Immature natural killer cell (primary cell): ENCODE data around the gene GNAL. TPM values are rescaled to one million over a fixed set of nuclear protein-coding genes. Genes with fewer than 3 reads are reported as not detected.
"Not testable (repeated sequence)": the region's sequence is repeated elsewhere in the genome, so short reads cannot be mapped to it uniquely, and the experiment has no call there.

Source experiments
- DNase-seq, 3 donors: peaks; one replicate each; pipeline ENCODE4 v3.0.0; 2022; ENCODE audit warnings: mixed read lengths in 1 of 3
- H3K27ac Mint-ChIP-seq, 6 donors: one replicate each; pipeline ENCODE4 v1.8.0; 2020; ENCODE audit warnings: mixed read lengths in 6 of 6, mild to moderate bottlenecking in 5 of 6, inconsistent platforms in 4 of 6, moderate library complexity in 3 of 6
- H3K27me3 Mint-ChIP-seq, 3 donors: one replicate each; pipeline ENCODE4 v1.8.0; 2020 to 2021; ENCODE audit warnings: low read depth in 3 of 3, mild to moderate bottlenecking in 3 of 3, mixed read lengths in 3 of 3, moderate library complexity in 3 of 3, inconsistent platforms in 1 of 3
- H3K36me3 Mint-ChIP-seq, 3 donors: one replicate each; pipeline ENCODE4 v1.8.0; 2020; ENCODE audit warnings: mixed read lengths in 3 of 3, inconsistent platforms in 2 of 3, mild to moderate bottlenecking in 2 of 3
- H3K4me1 Mint-ChIP-seq, 2 donors: one replicate each; pipeline ENCODE4 v1.8.0; 2020; ENCODE audit warnings: inconsistent platforms in 2 of 2, mild to moderate bottlenecking in 2 of 2, mixed read lengths in 2 of 2, moderate library complexity in 1 of 2
- H3K4me3 Mint-ChIP-seq, 5 donors: one replicate each; pipeline ENCODE4 v1.8.0; 2020; ENCODE audit warnings: mild to moderate bottlenecking in 5 of 5, mixed read lengths in 5 of 5, inconsistent platforms in 3 of 5, moderate library complexity in 3 of 5
- H3K9me3 Mint-ChIP-seq, 6 donors: one replicate each; pipeline ENCODE4 v1.8.0; 2020; ENCODE audit warnings: mild to moderate bottlenecking in 6 of 6, mixed read lengths in 6 of 6, inconsistent platforms in 4 of 6, moderate library complexity in 3 of 6
- polyA plus RNA-seq, 3 donors: library from polyadenylated mRNA; unstranded; fragments of 300-500 nt; fragmentation: Illumina TruSeq; gene quantifications; one replicate each; pipeline ENCODE4 v1.2.3, GENCODE V29; 2021

GNAL gene
- polyA plus RNA-seq, 3 donors from 2014 or later = 4.1 to 4.9 (median 4.2) TPM

DNA sequence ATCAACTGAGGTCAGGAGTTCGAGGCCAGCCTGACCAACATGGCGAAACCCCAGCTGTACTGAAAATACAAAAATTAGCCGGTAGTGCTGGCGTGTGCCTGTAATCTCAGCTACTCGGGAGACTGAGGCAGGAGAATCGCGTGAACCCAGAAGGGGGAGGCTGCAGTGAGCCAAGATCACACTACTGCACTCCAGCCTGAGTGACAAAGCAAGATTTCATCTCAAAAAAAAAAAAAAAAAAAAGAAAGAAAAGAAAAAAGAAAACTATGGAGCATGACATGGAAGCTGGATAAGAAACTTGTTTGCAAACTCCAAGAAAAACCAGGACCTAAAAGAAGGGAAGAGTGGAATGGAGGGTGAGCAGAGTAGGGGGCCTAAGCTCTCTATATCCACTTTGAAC, 160.2 kb downstream of the GNAL start:
- Mint-ChIP-seq H3K36me3 (no peaks in the 10 kb centered on the region), H3K27ac (peak overlapping the region; percentile 99 to 100 (median 100)), H3K4me1 (peaks cover 42 to 47% of the 10 kb centered on the region in 2 donors), H3K27me3 (peaks cover 22 to 32% (median 26%) of the 10 kb centered on the region in 3 donors), H3K4me3 (peak overlapping the region in 4 of 5 donors; percentile 58 to 100 (median 100)), H3K9me3 (no peaks in the 10 kb centered on the region)
- no peak for DNase-seq

DNA sequence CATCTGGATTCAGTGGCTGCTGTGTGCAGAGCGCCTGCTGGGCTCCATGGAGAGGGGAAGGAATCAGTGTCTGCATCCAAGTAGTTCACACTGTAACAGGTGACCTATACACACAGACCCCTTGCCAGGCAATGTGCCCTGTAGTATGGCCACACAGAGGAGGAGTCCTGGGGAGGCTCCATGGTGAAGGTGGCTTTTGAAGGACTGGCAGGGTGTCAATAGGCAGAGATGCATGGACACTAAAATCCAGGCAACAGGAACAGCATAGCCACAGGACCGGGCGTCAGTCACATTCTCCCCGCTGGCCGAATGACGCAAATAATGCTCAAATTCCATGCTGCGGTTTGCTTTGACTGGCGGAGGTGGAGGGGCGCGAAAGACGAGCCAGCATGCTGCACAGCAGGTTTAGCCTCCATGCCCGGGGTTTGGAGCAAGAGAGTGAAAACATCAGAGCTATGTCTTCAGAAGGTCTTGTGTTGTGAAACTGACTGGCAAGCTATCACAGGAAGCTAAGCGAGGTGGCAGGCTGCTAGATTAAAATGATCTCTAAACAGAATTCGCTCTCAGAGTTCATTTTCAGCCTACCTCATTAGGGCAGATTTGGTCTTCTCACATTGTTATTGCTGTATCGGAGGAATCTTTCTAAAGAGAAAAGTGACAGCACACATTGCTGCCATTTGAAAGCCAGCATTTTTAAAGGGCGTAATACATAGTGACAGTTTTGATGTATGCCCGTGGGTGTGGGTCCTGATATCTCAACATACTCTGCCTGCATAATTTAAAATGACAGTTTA, 161.0 kb downstream of the GNAL start:
- no peaks in the 10 kb centered on the region for H3K36me3 Mint-ChIP-seq
- H3K27ac Mint-ChIP-seq = peak overlapping the region; percentile 99 to 100 (median 100)

DNA sequence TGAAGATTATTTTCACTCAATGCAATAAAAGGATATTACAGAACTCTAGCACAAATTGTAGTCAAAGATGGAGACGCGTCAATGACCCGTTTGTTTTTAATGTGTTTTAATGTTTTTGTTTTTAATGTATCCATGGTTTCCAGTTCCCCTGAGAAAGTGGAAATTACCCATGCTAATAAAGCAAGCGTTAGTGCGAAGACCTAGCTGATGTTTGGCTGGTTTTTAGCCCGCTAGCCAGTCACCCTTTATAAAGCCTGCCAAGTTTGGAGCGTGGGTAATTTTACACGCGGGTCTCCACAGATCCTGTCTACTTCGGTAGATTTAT, 161.7 kb downstream of the GNAL start:
- Mint-ChIP-seq H3K27ac (peak overlapping the region; percentile 99 to 100 (median 100)), H3K4me1 (peaks cover 46 to 57% of the 10 kb centered on the region in 2 donors)
- no peak for DNase-seq

More for the DNA sequence above, 161.0 kb downstream of the GNAL start:
- H3K4me3 Mint-ChIP-seq = peak overlapping the region; percentile 99 to 100 (median 100)
- H3K9me3 Mint-ChIP-seq = no peaks in the 10 kb centered on the region
- peaks cover 22 to 29% (median 26%) of the 10 kb centered on the region in 3 donors for H3K27me3 Mint-ChIP-seq
- peak; percentile 80 to 82 (median 82) for DNase-seq
- H3K4me1 Mint-ChIP-seq = peaks cover 42 to 51% of the 10 kb centered on the region in 2 donors

DNA sequence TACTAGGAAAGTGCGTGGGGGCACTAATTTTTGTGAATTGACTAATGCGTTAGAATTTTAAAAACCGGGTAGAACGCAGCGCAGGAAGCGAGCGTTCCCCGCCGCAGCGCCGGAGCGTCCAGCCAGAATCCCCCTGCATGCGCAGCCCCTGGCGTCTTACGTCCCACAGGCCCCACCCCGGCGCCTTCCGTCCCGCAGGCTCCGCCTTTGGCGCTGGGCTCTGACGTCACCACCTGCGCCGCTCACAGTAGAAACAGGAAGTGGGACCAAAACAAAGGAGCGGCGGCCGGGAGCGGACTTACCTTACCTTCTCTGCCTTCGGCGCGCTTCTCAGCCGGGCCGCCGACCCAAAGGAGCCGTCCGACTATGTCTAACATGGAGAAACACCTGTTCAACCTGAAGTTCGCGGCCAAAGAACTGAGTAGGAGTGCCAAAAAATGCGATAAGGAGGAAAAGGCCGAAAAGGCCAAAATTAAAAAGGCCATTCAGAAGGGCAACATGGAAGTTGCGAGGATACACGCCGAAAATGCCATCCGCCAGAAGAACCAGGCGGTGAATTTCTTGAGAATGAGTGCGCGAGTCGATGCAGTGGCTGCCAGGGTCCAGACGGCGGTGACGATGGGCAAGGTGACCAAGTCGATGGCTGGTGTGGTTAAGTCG, 162.2 kb downstream of the GNAL start, which contains the start of gene CHMP1B:
Gene CHMP1B, plus strand, starts transcription at position 268 of the 660 bp plus-strand sequence. Its CDS starts 99 bp downstream, at position 367.
- H3K36me3 Mint-ChIP-seq = peaks cover 0 to 4% (median 4%) of the 10 kb centered on the region in 3 donors
- no peaks in the 10 kb centered on the region for H3K9me3 Mint-ChIP-seq
- peak; percentile 96 for DNase-seq
- peak within 1 kb of the TSS; percentile 99 to 100 (median 100) for H3K27ac Mint-ChIP-seq
- H3K4me3 Mint-ChIP-seq = peak within 1 kb of the TSS; percentile 99 to 100 (median 100)
- H3K4me1 Mint-ChIP-seq = peaks cover 46 to 57% of the 10 kb centered on the region in 2 donors
- peaks cover 20 to 29% (median 26%) of the 10 kb centered on the region in 3 donors for H3K27me3 Mint-ChIP-seq

More for the DNA sequence above, 161.7 kb downstream of the GNAL start:
- H3K27me3 Mint-ChIP-seq = peaks cover 20 to 29% (median 26%) of the 10 kb centered on the region in 3 donors
- no peaks in the 10 kb centered on the region for H3K9me3 Mint-ChIP-seq
- peak overlapping the region; percentile 99 to 100 (median 100) for H3K4me3 Mint-ChIP-seq
- peaks cover 0 to 4% (median 4%) of the 10 kb centered on the region in 3 donors for H3K36me3 Mint-ChIP-seq

DNA sequence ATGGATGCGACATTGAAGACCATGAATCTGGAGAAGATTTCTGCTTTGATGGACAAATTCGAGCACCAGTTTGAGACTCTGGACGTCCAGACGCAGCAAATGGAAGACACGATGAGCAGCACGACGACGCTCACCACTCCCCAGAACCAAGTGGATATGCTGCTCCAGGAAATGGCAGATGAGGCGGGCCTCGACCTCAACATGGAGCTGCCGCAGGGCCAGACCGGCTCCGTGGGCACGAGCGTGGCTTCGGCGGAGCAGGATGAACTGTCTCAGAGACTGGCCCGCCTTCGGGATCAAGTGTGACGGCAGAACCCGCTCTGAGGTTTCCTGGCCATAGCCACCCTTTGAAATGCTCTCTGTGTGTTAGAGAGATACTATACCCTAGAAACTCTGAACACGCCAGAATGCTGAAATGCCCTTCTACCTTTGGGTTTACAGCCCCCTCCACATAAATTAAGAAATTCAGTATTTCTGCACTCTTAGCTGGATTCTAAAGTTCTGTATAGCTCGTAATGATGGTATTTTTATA, 162.8 kb downstream of the GNAL start:
- Mint-ChIP-seq H3K9me3 (no peaks in the 10 kb centered on the region), H3K27me3 (peaks cover 20 to 29% (median 26%) of the 10 kb centered on the region in 3 donors), H3K4me3 (peak overlapping the region; percentile 99 to 100 (median 100)), H3K27ac (peak overlapping the region; percentile 99 to 100 (median 100)), H3K4me1 (peaks cover 46 to 57% of the 10 kb centered on the region in 2 donors), H3K36me3 (peaks cover 0 to 4% (median 4%) of the 10 kb centered on the region in 3 donors)
- peak; percentile 63 to 67 (median 67) for DNase-seq

DNA sequence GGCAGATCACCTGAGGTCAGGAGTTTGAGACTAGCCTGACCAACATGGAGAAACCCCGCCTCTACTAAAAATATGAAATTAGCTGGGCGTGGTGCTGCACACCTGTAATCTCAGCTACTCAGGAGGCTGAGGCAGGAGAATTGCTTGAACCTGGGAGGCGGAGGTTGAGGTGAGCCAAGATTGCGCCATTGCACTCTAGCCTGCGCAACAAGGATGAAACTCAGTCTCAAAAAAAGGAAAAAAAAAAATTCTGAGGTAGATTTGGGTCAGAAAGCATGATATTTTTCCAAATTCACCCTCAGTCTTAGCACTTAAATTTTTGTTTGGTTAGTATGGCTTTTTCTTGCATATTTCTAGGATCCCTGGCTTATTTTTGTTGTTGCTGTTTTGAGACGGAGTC, 165.5 kb downstream of the GNAL start:
- not testable (repeated sequence) for H3K4me3 Mint-ChIP-seq, H3K36me3 Mint-ChIP-seq, H3K9me3 Mint-ChIP-seq, DNase-seq
- H3K27ac Mint-ChIP-seq = peak overlapping the region in 3 of 6 donors; percentile 27 to 75 (median 74)
- peaks cover 20 to 25% (median 24%) of the 10 kb centered on the region in 3 donors for H3K27me3 Mint-ChIP-seq
- H3K4me1 Mint-ChIP-seq = peaks cover 52 to 56% of the 10 kb centered on the region in 2 donors

DNA sequence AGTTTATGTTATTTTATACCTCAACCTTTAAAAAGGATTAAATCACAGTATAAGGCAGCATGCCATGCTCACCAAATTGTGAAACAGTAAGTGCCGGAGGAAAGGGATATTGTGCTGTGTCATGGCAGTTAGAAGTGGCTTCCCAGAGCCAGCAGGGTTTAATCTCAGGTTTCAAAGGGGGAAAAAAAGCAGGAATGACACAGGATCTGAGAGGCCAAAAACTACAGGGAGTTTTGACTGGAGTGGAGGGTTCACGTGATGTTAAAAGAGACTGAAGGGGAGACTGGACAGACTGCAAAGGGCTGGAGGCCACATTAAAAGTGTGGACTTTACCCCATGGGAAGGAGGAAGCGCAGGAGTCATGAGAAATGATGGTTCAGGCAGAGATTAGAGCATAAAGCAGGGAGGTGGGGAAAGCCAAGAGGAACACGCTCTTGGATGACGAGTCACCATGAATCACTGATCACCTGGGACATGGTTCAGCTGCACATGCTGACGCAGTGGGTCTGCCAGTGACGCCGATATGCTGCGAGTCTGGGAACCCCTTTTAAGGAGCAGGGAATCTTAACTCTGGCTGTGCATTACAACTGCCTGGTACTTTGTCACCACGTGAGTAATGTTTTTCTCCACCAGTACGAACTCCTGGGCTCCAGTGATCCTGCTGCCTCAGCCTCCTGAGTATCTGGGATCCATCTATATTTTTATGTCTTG, 168.3 kb downstream of the GNAL start:
- H3K4me3 Mint-ChIP-seq = no peak overlapping the region
- peaks cover 0 to 7% (median 4%) of the 10 kb centered on the region in 3 donors for H3K36me3 Mint-ChIP-seq
- peaks cover 0 to 2% (median 0%) of the 10 kb centered on the region in 6 donors for H3K9me3 Mint-ChIP-seq

DNA sequence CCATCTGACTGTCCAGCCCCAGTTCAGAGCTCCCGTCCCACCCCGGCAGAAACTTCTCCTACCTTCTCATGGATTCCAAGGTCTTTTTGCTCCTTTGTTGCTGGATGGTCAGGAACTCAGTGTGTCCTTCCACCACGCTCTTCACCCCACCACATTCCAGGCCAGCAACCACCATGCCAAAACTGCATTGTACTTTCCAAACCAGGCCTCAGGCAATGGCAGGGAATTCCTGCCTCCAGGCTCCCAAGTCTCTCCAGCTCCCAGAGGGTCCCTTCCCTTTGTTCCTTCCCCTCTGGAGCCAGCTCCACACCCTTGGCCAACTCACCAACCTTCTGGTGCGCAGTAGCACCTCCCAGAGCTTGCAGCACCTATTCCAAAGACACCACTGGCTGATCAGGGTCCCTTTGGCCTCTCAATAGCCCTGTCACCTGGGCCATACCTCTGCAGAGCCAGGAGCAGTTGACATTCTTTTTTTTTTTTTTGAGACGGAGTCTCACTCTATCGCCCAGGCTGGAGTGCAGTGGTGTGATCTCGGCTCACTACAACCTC, 170.3 kb downstream of the GNAL start:
- no peak for DNase-seq
- H3K4me3 Mint-ChIP-seq = no peak overlapping the region

More for the DNA sequence above, 168.3 kb downstream of the GNAL start:
- Mint-ChIP-seq H3K4me1 (peaks cover 25 to 29% of the 10 kb centered on the region in 2 donors), H3K27ac (peak overlapping the region in 3 of 6 donors; percentile 21 to 65 (median 45)), H3K27me3 (peaks cover 0 to 2% (median 0%) of the 10 kb centered on the region in 3 donors)
- no peak for DNase-seq

DNA sequence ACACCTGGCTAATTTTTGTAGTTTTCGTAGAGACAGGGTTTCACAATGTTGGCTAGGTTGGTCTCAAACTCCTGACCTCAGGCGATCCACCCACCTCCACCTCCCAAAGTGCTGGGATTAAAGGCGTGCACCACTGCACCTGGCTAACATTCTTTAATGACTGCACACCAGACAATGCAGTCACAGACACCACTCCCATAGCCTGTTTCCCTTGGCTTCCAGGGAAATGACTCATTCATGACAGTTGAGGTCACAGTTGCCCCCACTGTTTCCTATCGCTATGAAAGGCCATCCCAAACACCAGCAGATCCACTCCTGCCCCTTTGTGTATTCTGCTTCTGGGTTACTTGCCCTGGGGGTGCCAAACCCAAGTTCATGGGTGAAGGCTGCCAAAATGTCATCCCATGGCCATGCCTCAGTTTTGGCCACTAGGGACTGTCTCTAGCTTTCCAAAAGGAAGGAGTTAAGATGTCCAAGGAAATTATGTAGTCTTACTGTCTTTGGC, 170.9 kb downstream of the GNAL start:
- Mint-ChIP-seq H3K4me1 (peaks cover 6 to 10% of the 10 kb centered on the region in 2 donors), H3K4me3 (no peak overlapping the region), H3K27ac (peak overlapping the region in 1 of 6 donors; percentile 46), H3K9me3 (peaks cover 0 to 2% (median 0%) of the 10 kb centered on the region in 6 donors), H3K36me3 (peaks cover 3 to 7% (median 4%) of the 10 kb centered on the region in 3 donors), H3K27me3 (peaks cover 0 to 2% (median 0%) of the 10 kb centered on the region in 3 donors)
- no peak for DNase-seq

More for the DNA sequence above, 170.3 kb downstream of the GNAL start:
- Mint-ChIP-seq H3K4me1 (peaks cover 8 to 10% of the 10 kb centered on the region in 2 donors), H3K27ac (peak overlapping the region in 1 of 6 donors; percentile 67), H3K36me3 (peaks cover 0 to 7% (median 4%) of the 10 kb centered on the region in 3 donors), H3K27me3 (peaks cover 0 to 2% (median 0%) of the 10 kb centered on the region in 3 donors), H3K9me3 (peaks cover 0 to 2% (median 0%) of the 10 kb centered on the region in 6 donors)

DNA sequence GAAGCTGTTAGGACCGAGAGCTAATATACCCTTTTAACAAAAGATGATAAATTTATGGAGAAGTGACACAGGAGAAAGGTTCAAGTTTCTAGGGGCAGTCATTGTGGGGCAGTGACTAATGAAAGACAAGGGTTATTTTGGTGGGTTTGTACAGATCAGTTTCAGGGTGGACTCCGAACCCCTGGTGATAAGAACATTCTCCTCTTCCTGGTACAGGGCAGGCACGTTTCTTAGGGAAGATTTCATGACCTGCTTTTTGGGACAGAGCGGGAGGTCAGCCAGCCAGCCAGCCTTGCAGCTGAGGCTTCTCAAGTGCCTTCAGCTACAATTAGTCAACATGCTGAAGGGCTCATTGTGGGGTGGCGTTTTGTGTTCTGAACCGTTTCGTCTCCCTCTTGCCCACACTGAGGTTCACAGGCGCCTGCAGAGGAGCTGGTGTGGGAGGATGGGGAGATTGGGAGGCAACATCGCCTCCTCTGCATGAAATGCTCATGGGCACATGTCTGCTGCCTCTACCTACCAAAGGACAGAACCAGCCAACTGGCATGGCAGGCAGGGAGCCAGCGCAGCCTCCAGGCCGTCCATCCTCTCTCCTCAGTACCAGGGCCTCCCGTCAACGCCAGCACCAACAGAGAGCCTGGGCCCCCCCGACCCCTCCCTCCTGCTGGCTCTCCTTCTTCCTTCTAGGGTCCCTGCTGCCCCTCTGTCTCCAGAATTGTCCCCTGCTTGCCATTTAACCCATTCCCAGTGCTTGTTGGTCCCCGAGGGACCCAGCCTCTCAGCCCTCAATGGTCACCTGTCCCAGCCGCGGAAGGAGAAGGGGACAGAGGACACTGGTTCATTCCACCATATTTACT, 171.8 kb downstream of the GNAL start:
- Mint-ChIP-seq H3K36me3 (peaks cover 0 to 4% (median 4%) of the 10 kb centered on the region in 3 donors), H3K27ac (no peak overlapping the region), H3K4me1 (peaks cover 0 to 6% of the 10 kb centered on the region in 2 donors), H3K27me3 (peaks cover 0 to 4% (median 0%) of the 10 kb centered on the region in 3 donors), H3K9me3 (peaks cover 0 to 2% (median 0%) of the 10 kb centered on the region in 6 donors), H3K4me3 (no peak overlapping the region)
- no peak for DNase-seq

DNA sequence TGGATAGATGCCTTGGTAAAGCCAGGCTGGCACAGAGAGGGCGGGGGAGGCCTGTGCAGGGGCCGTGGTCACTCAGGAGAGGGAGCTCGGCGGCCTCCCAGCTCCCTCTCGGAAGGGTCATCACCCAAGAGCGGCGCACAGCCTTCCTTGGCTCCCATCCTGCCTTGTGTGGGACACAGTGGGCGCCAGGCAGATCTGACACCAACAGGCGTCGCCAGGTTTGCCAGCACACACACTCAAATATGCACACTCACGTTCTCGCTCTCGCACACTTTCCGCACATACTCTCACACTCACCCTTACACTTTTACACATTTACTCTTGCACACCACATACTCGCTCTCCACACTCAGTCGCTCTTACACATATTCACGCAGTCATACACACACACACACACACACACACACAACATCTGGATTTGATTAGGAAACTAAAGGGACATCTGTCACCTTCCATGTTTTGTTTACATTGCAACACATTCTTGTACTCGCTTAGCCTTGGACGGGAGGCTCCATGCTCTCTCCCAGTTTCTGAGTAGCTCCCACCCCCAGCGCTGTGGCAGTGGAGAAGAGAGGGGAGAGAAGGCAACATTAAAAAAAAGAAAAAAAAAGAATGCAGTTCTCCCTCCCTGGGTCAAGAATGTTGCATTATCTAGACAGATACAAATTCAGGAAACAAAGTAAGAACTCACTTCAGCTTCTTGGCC, 172.7 kb downstream of the GNAL start:
- Mint-ChIP-seq H3K4me1 (peaks cover 0 to 6% of the 10 kb centered on the region in 2 donors), H3K27me3 (peaks cover 0 to 5% (median 0%) of the 10 kb centered on the region in 3 donors), H3K27ac (no peak overlapping the region), H3K36me3 (peaks cover 0 to 4% (median 4%) of the 10 kb centered on the region in 3 donors), H3K9me3 (peaks cover 0 to 2% (median 0%) of the 10 kb centered on the region in 6 donors), H3K4me3 (peak overlapping the region in 1 of 5 donors; percentile 2)
- DNase-seq = no peak
